Activated naive CD8-positive, alpha-beta T cell treated with anti-CD3 and anti-CD28 coated beads, Interleukin-2, amount 10 ng/mL, durations not matched to agents 7 days and 5 days (primary cell): ENCODE measurements around the gene SETD1B. TPM values are rescaled to one million over a fixed set of nuclear protein-coding genes. Genes with fewer than 3 reads are reported as not detected.
"Not testable (repeated sequence)": the region's sequence is repeated elsewhere in the genome, so short reads cannot be mapped to it uniquely, and the experiment has no call there.

Experiments used
- ATAC-seq: fragments of 150-1000 bp; cut with Tn5 transposase; one replicate; pipeline ENCODE4 v1.10.0; 2021; ENCODE audit warnings: low read depth, moderate library complexity
- POLR2A ChIA-PET: fragments of 350-600 bp; sonication (Branson Sonifier 250); formaldehyde crosslinking; loops from one replicate; lab custom pipeline; 2021; ENCODE audit warnings: antibody characterized with exemption; lab: Charles Lee
- DNase-seq: peaks from one replicate; pipeline ENCODE4 v3.0.0; 2021
- H3K27ac Mint-ChIP-seq: one replicate; pipeline ENCODE4 v1.8.0; 2022; ENCODE audit warnings: mild to moderate bottlenecking, mixed read lengths
- H3K27me3 Mint-ChIP-seq: one replicate; pipeline ENCODE4 v1.8.0; 2022; ENCODE audit warnings: mild to moderate bottlenecking, moderate library complexity, mixed read lengths
- H3K36me3 Mint-ChIP-seq: one replicate; pipeline ENCODE4 v1.8.0; 2021; ENCODE audit warnings: mild to moderate bottlenecking, mixed read lengths
- H3K4me1 Mint-ChIP-seq: one replicate; pipeline ENCODE4 v1.8.0; 2021; ENCODE audit warnings: mixed read lengths
- H3K4me3 Mint-ChIP-seq: one replicate; pipeline ENCODE4 v1.8.0; 2022; ENCODE audit warnings: mild to moderate bottlenecking, moderate library complexity, mixed read lengths
- H3K9me3 Mint-ChIP-seq: one replicate; pipeline ENCODE4 v1.8.0; 2021; ENCODE audit warnings: mixed read lengths
- total RNA-seq, 2 experiments: library from RNA; stranded (reverse); gene quantifications; one replicate each; pipeline ENCODE4 v1.2.3, GENCODE V29; 2021

The SETD1B gene
- total RNA-seq, 2 experiments from 2014 or later, result 45.0 to 46.8 TPM

DNA sequence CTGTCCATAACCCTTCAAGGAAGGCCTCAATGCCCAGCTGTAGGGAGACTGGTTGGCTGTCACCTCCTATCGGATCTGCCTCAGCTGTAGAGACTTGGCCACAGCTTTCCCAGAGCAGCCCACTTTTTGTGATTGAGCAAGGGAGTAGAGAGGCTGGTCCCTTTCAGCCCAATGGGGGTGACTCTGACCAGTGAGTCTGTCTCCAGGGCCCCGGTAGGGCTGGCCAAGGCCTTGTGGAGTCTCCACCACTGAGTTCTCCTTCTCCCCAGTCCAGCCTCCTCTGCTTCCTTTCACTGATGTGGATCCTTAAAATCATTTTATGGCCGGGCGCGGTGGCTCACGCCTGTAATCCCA lies 69.4 kb downstream of the SETD1B start:
- H3K27ac Mint-ChIP-seq, result no peak overlapping the region
- H3K27me3 Mint-ChIP-seq, result peaks cover 2% of the 10 kb centered on the region
- no peaks in the 10 kb centered on the region for H3K36me3 Mint-ChIP-seq
- no peak overlapping the region for H3K4me3 Mint-ChIP-seq
- H3K4me1 Mint-ChIP-seq, result no peaks in the 10 kb centered on the region
- DNase-seq (no peak), ATAC-seq (no peak)
- H3K9me3 Mint-ChIP-seq, result no peaks in the 10 kb centered on the region
- POLR2A ChIA-PET, result no interaction called here

- no peaks in the 10 kb centered on the region for H3K36me3 Mint-ChIP-seq
- peaks cover 2% of the 10 kb centered on the region for H3K27me3 Mint-ChIP-seq
Observed at GRCh38 chr12:121874071-121874470, 70.3 kb downstream of the SETD1B start.

GRCh38 chr12:121875582-121875981 lies 71.8 kb downstream of the SETD1B start:
- no peak overlapping the region for H3K4me3 Mint-ChIP-seq
- no peaks in the 10 kb centered on the region for H3K36me3 Mint-ChIP-seq
- H3K4me1 Mint-ChIP-seq, result no peaks in the 10 kb centered on the region
- no peak for DNase-seq
- POLR2A ChIA-PET, result interaction anchor here (0.5 kb wide), 1 partner anchor 60 kb away, joined by 8 read pairs; no protein-coding TSS in a partner anchor
- peaks cover 2% of the 10 kb centered on the region for H3K27me3 Mint-ChIP-seq
- H3K9me3 Mint-ChIP-seq, result no peaks in the 10 kb centered on the region
- no peak for ATAC-seq
- H3K27ac Mint-ChIP-seq, result no peak overlapping the region

More at GRCh38 chr12:121874071-121874470, 70.3 kb downstream of the SETD1B start:
- no peak overlapping the region for H3K27ac Mint-ChIP-seq
- POLR2A ChIA-PET, result no interaction called here
- no peaks in the 10 kb centered on the region for H3K9me3 Mint-ChIP-seq
- H3K4me3 Mint-ChIP-seq, result no peak overlapping the region
- ATAC-seq (no peak), DNase-seq (no peak)
- no peaks in the 10 kb centered on the region for H3K4me1 Mint-ChIP-seq

- H3K27me3 Mint-ChIP-seq, H3K27ac Mint-ChIP-seq, DNase-seq, H3K9me3 Mint-ChIP-seq, H3K4me1 Mint-ChIP-seq, H3K4me3 Mint-ChIP-seq, H3K36me3 Mint-ChIP-seq, ATAC-seq: not testable (repeated sequence)
- POLR2A ChIA-PET, result interaction anchor here (0.5 kb wide), 1 partner anchor 61 kb away, joined by 8 read pairs; no protein-coding TSS in a partner anchor
Observed at GRCh38 chr12:121876080-121876447, 72.3 kb downstream of the SETD1B start.

Other genes with a start within 250 kb of the SETD1B start
- 10 to 100 TPM; 84.8 to 88.7 TPM for gene KDM2B, start 223.0 kb upstream of the SETD1B start, total RNA-seq
- 10 to 100 TPM; 54.2 to 60.1 TPM for gene ORAI1, start 177.5 kb upstream of the SETD1B start, total RNA-seq
- 1 to 10 TPM; 5.2 to 6.2 TPM for gene MORN3, start 134.4 kb upstream of the SETD1B start, total RNA-seq
- gene TMEM120B, start 91.3 kb upstream of the SETD1B start, total RNA-seq, result 1 to 10 TPM; 9.8 to 9.9 TPM
- gene RHOF, start 10.3 kb upstream of the SETD1B start, total RNA-seq, result 100 to 1,000 TPM; 144 to 157 TPM
- not detected for gene HPD, start 54.9 kb downstream of the SETD1B start, total RNA-seq
- gene PSMD9, start 84.8 kb downstream of the SETD1B start, total RNA-seq, result 10 to 100 TPM; 50.8 to 57.9 TPM
- 1 to 10 TPM; 1.4 TPM for gene CFAP251, start 114.6 kb downstream of the SETD1B start, total RNA-seq
- gene BCL7A, start 217.9 kb downstream of the SETD1B start, total RNA-seq, result 1 to 10 TPM; 6.3 to 7.3 TPM